Measurements from ENCODE around the gene RNGTT. TPM values are rescaled to one million over a fixed set of nuclear protein-coding genes. Genes with fewer than 3 reads are reported as not detected.

Gene RNGTT
- total and polyA plus RNA-seq, 12 donors = 3.1 to 10.9 (median 8.6) TPM

- TF ChIP-seq CTCF (IDR thresholded peaks at IDR 0.05) = no peak
- Histone ChIP-seq H3K4me3 (no peak overlapping the region), H3K36me3 (peaks cover 0 to 49% (median 3%) of the 10 kb centered on the region in 9 donors), H3K9me3 (peaks cover 0 to 11% (median 0%) of the 10 kb centered on the region in 11 donors), H3K27me3 (no peaks in the 10 kb centered on the region), H3K27ac (no peak overlapping the region), H3K4me1 (peaks cover 0 to 7% (median 0%) of the 10 kb centered on the region in 9 donors)
- intact Hi-C loops (cut with DNase I) = no loop called here
- ATAC-seq = no peak
- no peak for DNase-seq
Measured at GRCh38 chr6:88884361-88884760, 79.1 kb downstream of the RNGTT start.

DNA sequence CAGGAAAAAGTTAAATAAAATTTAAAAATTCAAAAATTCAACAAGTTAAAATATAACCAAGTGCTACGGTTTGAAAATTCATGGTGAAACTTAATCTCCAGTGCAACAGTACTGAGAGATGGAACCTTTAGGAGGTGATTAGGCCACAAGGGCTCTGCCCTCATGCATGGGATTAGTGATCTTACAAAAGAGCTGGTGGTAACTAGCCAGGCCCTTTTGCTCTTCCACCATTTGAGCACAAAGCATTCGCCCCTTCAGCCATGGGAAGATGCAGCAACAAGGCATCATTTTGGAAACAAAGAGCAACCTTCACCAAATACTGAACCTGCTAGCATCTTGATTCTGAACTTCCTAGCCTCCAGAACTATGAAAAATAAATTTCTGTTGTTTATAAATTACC is 80.9 kb downstream of the RNGTT start:
- 97 to 100% methylated on average over 2 of the region's 2 CpGs for WGBS, 2 donors
- H3K4me3 ChIP-seq = no peak overlapping the region
- DNase-seq (no peak), ATAC-seq (no peak)
- H3K27me3 ChIP-seq = no peaks in the 10 kb centered on the region
- intact Hi-C loops (cut with DNase I) = no loop called here
- peaks cover 0 to 31% (median 3%) of the 10 kb centered on the region in 9 donors for H3K36me3 ChIP-seq
- H3K9me3 ChIP-seq = peaks cover 0 to 11% (median 0%) of the 10 kb centered on the region in 11 donors
- peaks cover 0 to 7% (median 0%) of the 10 kb centered on the region in 9 donors for H3K4me1 ChIP-seq
- no peak for TF ChIP-seq CTCF (IDR thresholded peaks at IDR 0.05)
- no peak overlapping the region for H3K27ac ChIP-seq

DNA sequence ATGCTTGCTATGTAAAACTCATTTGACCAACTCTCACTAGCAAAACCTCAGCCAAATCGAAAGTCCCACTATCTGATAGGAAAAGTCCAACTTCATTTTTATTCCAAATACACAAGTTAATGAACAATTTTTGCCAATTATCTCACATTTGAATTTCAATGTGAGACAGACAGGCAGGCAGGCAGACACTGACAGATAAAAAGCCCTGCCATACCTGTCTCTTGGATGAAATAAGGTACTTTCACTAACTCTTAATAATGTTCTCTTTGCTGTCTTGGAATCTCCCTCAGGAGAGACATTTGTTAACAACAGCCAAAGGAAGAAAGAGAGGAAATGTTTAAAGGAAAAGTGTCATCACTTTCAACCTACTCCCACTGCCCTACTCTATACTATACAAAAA is 82.0 kb downstream of the RNGTT start:
- Histone ChIP-seq H3K4me1 (peaks cover 0 to 7% (median 0%) of the 10 kb centered on the region in 9 donors), H3K4me3 (no peak overlapping the region), H3K27ac (no peak overlapping the region), H3K27me3 (no peaks in the 10 kb centered on the region), H3K36me3 (peaks cover 0 to 21% (median 3%) of the 10 kb centered on the region in 9 donors), H3K9me3 (peaks cover 0 to 11% (median 0%) of the 10 kb centered on the region in 11 donors)
- TF ChIP-seq CTCF (IDR thresholded peaks at IDR 0.05) = no peak
- DNase-seq = no peak
- intact Hi-C loops (cut with DNase I) = no loop called here
- no peak for ATAC-seq
- WGBS, 2 donors = 56 to 73% methylated on average over 1 of the region's 1 CpG

DNA sequence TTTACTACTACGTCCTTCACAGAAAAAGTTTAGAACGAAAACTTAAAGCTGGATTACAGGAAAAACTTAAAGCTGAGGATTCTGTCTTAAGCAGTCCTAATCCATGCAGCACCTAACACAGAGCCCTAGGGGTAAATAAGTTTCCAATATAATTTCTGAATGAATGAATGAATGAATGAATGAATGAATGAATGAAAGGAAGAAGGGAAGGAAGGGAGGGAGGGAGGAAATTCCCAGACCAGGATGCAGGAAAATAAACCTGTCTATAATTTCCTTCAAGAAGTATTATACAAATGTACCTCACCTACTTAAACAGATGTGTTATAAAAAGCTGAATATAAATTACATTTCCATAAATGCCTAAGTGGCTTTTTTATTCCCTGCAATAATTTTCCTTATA is 83.4 kb downstream of the RNGTT start:
- no peak for TF ChIP-seq CTCF (IDR thresholded peaks at IDR 0.05)
- Histone ChIP-seq H3K36me3 (peaks cover 0 to 10% (median under 1%) of the 10 kb centered on the region in 9 donors), H3K27ac (no peak overlapping the region), H3K27me3 (no peaks in the 10 kb centered on the region), H3K9me3 (peaks cover 0 to 4% (median 0%) of the 10 kb centered on the region in 11 donors), H3K4me1 (peaks cover 0 to 16% (median 0%) of the 10 kb centered on the region in 9 donors), H3K4me3 (no peak overlapping the region)
- ATAC-seq (no peak), DNase-seq (no peak)
- intact Hi-C loops (cut with DNase I) = no loop called here
- 99 to 100% methylated on average over 2 of the region's 2 CpGs for WGBS, 2 donors

All from heart right ventricle (tissue), 16 donors.